GM23248 (cell line): ENCODE measurements around the gene CDK8.

ENCODE experiments used
- EZH2 ChIP-seq: fragments of 200-600 bp; sonication (generic); IDR thresholded peaks from 2 replicates; pipeline ENCODE4 v1.6.1; 2018; ENCODE audit warnings: antibody characterized with exemption, mild to moderate bottlenecking; ENCODE audit not compliant: insufficient read depth, poor library complexity, severe bottlenecking
- EZH2phosphoT487 ChIP-seq: fragments of 200-600 bp; sonication (generic); IDR thresholded peaks from 2 replicates; pipeline ENCODE4 v1.6.1; 2018; ENCODE audit warnings: antibody characterized with exemption, moderate library complexity, mild to moderate bottlenecking, low read depth; ENCODE audit not compliant: insufficient read depth

GRCh38 chr13:26433776-26434175 is 179.8 kb downstream of the CDK8 start:
- TF ChIP-seq EZH2 = no peak
- TF ChIP-seq EZH2phosphoT487 = no peak
